ENCODE results near the gene RASA2.
A peak's percentile ranks its signal among the peaks of the same experiment; 100 is the strongest.

The RASA2 gene

GRCh38 chr3:141632779-141633374 is 146.1 kb downstream of the RASA2 start:
- no peak for DNase-seq (ENCODE audit: extremely low read depth, low read depth)
- TF ChIP-seq CTCF (IDR thresholded peaks at IDR 0.05; ENCODE audit: low read depth, low read length): no peak

GRCh38 chr3:141642215-141642614 is 155.4 kb downstream of the RASA2 start:
- no peak for TF ChIP-seq CTCF (IDR thresholded peaks at IDR 0.05; ENCODE audit: low read depth, low read length)
- no peak for DNase-seq (ENCODE audit: extremely low read depth, low read depth)

GRCh38 chr3:141643391-141643790 is 156.6 kb downstream of the RASA2 start:
- no peak for DNase-seq (ENCODE audit: extremely low read depth, low read depth)
- TF ChIP-seq CTCF (IDR thresholded peaks at IDR 0.05; ENCODE audit: low read depth, low read length): no peak

GRCh38 chr3:141643796-141644195 is 157.0 kb downstream of the RASA2 start:
- no peak for DNase-seq (ENCODE audit: extremely low read depth, low read depth)
- no peak for TF ChIP-seq CTCF (IDR thresholded peaks at IDR 0.05; ENCODE audit: low read depth, low read length)

- DNase-seq (ENCODE audit: extremely low read depth, low read depth): no peak
- peak; percentile 67 for TF ChIP-seq CTCF (IDR thresholded peaks at IDR 0.05; ENCODE audit: low read depth, low read length)
Measured at GRCh38 chr3:141644931-141645330, 158.1 kb downstream of the RASA2 start.

GRCh38 chr3:141646760-141647561 is 160.1 kb downstream of the RASA2 start:
- no peak for TF ChIP-seq CTCF (IDR thresholded peaks at IDR 0.05; ENCODE audit: low read depth, low read length)
- DNase-seq (ENCODE audit: extremely low read depth, low read depth): no peak

- no peak for DNase-seq (ENCODE audit: extremely low read depth, low read depth)
- TF ChIP-seq CTCF (IDR thresholded peaks at IDR 0.05; ENCODE audit: low read depth, low read length): no peak
Measured at GRCh38 chr3:141647562-141647915, 160.7 kb downstream of the RASA2 start.
